Coronary artery (tissue), 2 donors: Measurements from ENCODE around the gene GPR52.

Experiments
- DNase-seq: peaks from one replicate; pipeline ENCODE4 v3.0.0-alpha.2; 2017; ENCODE audit warnings: low spot score
- H3K27ac ChIP-seq, 2 donors: fragments of 200-600 bp; sonication (generic); one replicate each; pipeline ENCODE4 v1.5.1; 2016 to 2019
- H3K4me3 ChIP-seq: fragments of 200-600 bp; sonication (generic); 2 replicates; pipeline ENCODE4 v1.5.1; 2016; ENCODE audit warnings: mild to moderate bottlenecking, moderate library complexity
- CTCF ChIP-seq: fragments of 200-600 bp; sonication (generic); IDR thresholded peaks from one replicate; pipeline ENCODE4 v1.5.1; 2019; ENCODE audit warnings: antibody characterized with exemption

GPR52 gene

GRCh38 chr1:174447866-174448530, at the start of gene GPR52:
TSS of gene GPR52 (plus strand) at chr1:174447964. CDS start at chr1:174448112, 148 bp downstream.
- H3K27ac ChIP-seq, result no peak within 1 kb of the TSS

GRCh38 chr1:174398246-174398645, 49.5 kb upstream of the GPR52 start:
- DNase-seq, result no peak
- no peak for TF ChIP-seq CTCF
- Histone ChIP-seq H3K4me3 (no peak overlapping the region), H3K27ac (no peak overlapping the region)

More at GRCh38 chr1:174447866-174448530, at the start of gene GPR52:
- DNase-seq, result no peak
- H3K4me3 ChIP-seq, result no peak within 1 kb of the TSS
- TF ChIP-seq CTCF, result no peak

DNA sequence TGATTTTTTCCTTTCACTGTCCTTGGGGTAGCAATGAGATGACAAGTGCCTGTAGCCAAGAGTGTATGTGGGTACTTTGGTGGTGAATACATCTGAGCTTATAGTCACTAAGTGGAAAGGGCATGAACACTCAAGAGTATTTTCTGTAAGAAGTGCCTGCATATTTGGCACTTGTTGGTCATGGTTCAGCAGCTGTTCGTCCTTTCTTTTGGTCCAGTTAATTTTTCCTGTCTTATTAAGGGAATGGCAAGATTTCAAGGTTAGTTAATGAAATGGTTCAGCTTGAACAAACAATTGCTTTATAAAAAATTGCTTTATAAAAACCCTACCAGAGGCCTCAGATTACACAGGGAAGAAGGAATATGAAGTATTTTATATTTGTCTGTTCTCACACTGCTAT, 48.6 kb upstream of the GPR52 start:
- no peak for DNase-seq
- H3K4me3 ChIP-seq, result no peak overlapping the region
- TF ChIP-seq CTCF, result no peak
- H3K27ac ChIP-seq, result no peak overlapping the region

DNA sequence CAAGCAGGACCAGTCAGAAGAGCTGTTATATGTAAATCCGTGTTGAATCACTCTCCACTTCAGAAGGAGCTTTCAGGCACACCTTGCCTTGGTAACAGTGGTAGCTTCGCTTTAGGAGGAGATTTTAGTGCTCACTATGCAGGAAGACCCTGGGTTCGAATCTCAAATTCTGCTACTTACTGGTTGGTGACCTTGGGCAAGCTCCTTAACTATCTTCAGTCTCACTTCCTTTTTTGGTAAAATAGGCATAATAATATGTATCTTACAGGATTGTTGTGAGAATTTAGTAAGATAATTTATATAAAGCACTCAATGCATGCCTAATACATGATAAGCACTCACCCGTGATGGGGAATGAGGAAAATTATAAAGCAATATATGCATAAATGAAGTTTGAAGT, 46.7 kb upstream of the GPR52 start:
- no peak overlapping the region for H3K27ac ChIP-seq
- no peak overlapping the region for H3K4me3 ChIP-seq
- no peak for TF ChIP-seq CTCF
- DNase-seq, result no peak

GRCh38 chr1:174405219-174405618, 42.5 kb upstream of the GPR52 start:
- DNase-seq, result no peak
- H3K27ac ChIP-seq, result no peak overlapping the region
- TF ChIP-seq CTCF, result no peak
- H3K4me3 ChIP-seq, result no peak overlapping the region

GRCh38 chr1:174406421-174406820, 41.3 kb upstream of the GPR52 start:
- no peak for TF ChIP-seq CTCF
- no peak overlapping the region for H3K4me3 ChIP-seq
- DNase-seq, result no peak
- no peak overlapping the region for H3K27ac ChIP-seq

- no peak for TF ChIP-seq CTCF
- Histone ChIP-seq H3K4me3 (no peak overlapping the region), H3K27ac (no peak overlapping the region)
- no peak for DNase-seq
These were observed 40.1 kb upstream of the GPR52 start for GRCh38 chr1:174407665-174408064.
